Chondrocyte (in vitro differentiated cells): ENCODE results near the gene PMAIP1. TPM values are rescaled to one million over a fixed set of nuclear protein-coding genes. Genes with fewer than 3 reads are reported as not detected.

Experiments used
- DNase-seq: peaks from one replicate; pipeline ENCODE4 v3.0.0; 2021; ENCODE audit warnings: mixed read lengths, low spot score
- H3K27ac Mint-ChIP-seq: one replicate; pipeline ENCODE4 v1.8.0; 2021; ENCODE audit warnings: mild to moderate bottlenecking, moderate library complexity, mixed read lengths; ENCODE audit not compliant: unreplicated experiment
- H3K27me3 Mint-ChIP-seq: 2 replicates; pipeline ENCODE4 v1.8.0; 2021; ENCODE audit warnings: low read depth, mixed read lengths
- H3K36me3 Mint-ChIP-seq: 2 replicates; pipeline ENCODE4 v1.8.0; 2021; ENCODE audit warnings: low read depth, mixed read lengths
- H3K4me1 Mint-ChIP-seq: 2 replicates; pipeline ENCODE4 v1.8.0; 2021; ENCODE audit warnings: low read depth, mild to moderate bottlenecking, mixed read lengths
- H3K4me3 Mint-ChIP-seq: one replicate; pipeline ENCODE4 v1.8.0; 2021; ENCODE audit warnings: mild to moderate bottlenecking, moderate library complexity, mixed read lengths; ENCODE audit not compliant: unreplicated experiment
- H3K9me3 Mint-ChIP-seq: 2 replicates; pipeline ENCODE4 v1.8.0; 2021; ENCODE audit warnings: low read depth, mixed read lengths
- total RNA-seq: library from RNA; stranded (reverse); gene quantifications from 3 replicates; pipeline ENCODE4 v1.2.1, GENCODE V29; 2021
- TF ChIP-seq, protein P1 (sequence below): fragments of 200-600 bp; sonication (generic); IDR thresholded peaks from 2 replicates; pipeline ENCODE4 v1.5.0; 2021; ENCODE audit warnings: antibody characterized with exemption, mild to moderate bottlenecking, moderate library complexity

The PMAIP1 gene
- total RNA-seq, 1 donor from 2014 or later = 8.0 TPM

DNA sequence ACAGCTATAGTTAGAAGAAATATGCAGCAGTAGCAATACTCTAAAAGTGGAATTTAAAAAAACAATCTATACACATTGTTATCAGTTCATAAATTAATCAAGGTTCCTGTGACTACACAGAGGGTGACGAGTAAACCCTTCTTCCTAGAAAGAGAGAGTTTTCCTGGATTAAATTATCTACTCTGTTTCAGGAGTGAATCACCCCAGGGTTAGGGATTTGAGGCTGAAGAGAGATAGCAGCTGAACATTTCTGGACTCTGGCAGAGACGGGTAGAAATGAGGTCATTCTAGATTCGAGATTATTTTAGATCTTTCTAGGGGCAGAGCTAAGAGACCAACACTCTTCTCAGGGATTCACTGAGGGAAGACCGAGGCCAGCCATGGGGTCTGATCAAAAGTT lies 38.8 kb upstream of the PMAIP1 start:
- H3K27ac Mint-ChIP-seq = no peak overlapping the region
- TF ChIP-seq, protein P1, sequence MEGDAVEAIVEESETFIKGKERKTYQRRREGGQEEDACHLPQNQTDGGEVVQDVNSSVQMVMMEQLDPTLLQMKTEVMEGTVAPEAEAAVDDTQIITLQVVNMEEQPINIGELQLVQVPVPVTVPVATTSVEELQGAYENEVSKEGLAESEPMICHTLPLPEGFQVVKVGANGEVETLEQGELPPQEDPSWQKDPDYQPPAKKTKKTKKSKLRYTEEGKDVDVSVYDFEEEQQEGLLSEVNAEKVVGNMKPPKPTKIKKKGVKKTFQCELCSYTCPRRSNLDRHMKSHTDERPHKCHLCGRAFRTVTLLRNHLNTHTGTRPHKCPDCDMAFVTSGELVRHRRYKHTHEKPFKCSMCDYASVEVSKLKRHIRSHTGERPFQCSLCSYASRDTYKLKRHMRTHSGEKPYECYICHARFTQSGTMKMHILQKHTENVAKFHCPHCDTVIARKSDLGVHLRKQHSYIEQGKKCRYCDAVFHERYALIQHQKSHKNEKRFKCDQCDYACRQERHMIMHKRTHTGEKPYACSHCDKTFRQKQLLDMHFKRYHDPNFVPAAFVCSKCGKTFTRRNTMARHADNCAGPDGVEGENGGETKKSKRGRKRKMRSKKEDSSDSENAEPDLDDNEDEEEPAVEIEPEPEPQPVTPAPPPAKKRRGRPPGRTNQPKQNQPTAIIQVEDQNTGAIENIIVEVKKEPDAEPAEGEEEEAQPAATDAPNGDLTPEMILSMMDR = no peak
- peaks cover 4% of the 10 kb centered on the region for H3K27me3 Mint-ChIP-seq
- H3K4me1 Mint-ChIP-seq = no peaks in the 10 kb centered on the region
- no peak for DNase-seq
- H3K36me3 Mint-ChIP-seq = no peaks in the 10 kb centered on the region
- no peaks in the 10 kb centered on the region for H3K9me3 Mint-ChIP-seq
- H3K4me3 Mint-ChIP-seq = no peak overlapping the region

DNA sequence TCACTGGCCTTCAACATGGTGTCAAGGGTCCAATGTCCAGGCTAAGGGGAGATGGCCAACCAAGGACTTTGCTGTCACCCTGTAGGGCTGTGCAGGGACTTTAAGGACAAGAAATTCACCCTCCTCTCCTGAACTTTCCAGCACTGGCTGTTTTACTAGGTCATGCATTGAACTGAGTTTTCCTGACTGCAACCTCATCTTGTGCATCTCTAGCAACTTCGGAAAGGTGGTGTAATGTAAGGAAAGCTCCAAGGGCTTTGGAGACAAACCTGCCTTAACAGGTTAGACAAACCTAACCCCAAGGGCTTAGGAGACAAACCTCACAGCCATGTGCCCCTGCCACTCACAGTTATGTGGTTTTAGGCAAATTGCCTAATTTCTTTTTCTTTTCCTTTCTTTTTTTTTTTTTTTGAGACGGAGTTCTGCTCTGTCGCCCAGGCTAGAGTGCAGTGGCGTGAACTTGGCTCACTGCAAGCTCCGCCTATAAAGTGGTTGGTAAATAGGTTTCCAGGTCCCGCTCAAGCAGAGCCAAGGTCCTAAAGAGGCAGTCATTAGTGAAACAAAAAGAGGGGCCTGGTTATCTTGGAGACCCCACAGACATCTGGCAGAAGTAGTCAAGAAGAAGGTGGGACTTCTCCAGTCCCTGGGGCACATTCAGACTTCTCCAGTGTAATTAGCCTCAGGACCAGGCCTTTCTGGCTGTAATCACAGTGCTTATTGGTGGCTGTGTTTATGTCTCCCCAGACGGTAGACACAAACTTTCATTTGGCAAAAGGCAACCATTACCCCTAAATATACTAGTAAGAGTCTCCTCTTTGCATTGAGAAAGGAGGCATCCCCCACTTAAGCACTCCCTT lies 37.6 kb upstream of the PMAIP1 start:
- DNase-seq = no peak
- Mint-ChIP-seq H3K4me3 (no peak overlapping the region), H3K36me3 (no peaks in the 10 kb centered on the region), H3K9me3 (no peaks in the 10 kb centered on the region), H3K27me3 (peaks cover 9% of the 10 kb centered on the region), H3K27ac (no peak overlapping the region), H3K4me1 (no peaks in the 10 kb centered on the region)
- TF ChIP-seq, protein P1 = no peak

DNA sequence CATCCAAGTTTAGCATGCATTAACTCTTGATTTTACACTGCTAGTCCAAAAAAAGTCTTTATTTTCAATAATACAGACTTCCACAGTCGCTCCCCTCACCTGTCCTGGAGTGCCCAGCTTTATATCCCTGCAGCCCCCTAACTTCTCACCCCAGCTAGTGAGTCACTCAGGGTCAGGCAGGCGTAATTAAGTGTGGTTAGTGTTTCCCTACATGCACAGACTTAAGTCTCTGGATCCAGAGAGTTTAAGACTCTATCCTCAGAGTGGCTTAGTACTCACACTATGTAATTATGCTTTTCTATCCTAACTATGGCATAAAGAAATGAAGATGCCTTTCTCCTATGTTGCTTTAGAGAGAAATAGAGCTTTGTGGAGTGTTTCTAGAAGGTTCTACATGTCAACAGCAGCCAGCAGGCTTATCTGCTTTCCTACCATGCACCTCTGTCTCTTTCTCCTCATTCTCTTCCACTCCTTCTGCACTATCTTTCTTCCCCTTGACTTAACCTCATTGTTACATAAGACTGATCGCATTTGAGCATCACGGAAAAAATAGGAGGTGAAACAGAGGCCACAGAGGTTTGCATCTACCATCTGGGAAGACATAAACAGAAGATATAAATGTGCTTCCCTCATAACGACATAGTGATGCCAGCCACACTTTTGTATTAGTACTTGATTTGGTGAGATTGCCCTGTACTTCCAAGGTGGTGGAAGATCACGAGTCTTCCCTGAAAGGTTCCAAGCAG lies 34.4 kb upstream of the PMAIP1 start:
- Mint-ChIP-seq H3K9me3 (no peaks in the 10 kb centered on the region), H3K27me3 (peaks cover 5% of the 10 kb centered on the region), H3K36me3 (no peaks in the 10 kb centered on the region), H3K4me3 (no peak overlapping the region), H3K27ac (no peak overlapping the region), H3K4me1 (no peaks in the 10 kb centered on the region)
- TF ChIP-seq, protein P1 = no peak
- DNase-seq = no peak

DNA sequence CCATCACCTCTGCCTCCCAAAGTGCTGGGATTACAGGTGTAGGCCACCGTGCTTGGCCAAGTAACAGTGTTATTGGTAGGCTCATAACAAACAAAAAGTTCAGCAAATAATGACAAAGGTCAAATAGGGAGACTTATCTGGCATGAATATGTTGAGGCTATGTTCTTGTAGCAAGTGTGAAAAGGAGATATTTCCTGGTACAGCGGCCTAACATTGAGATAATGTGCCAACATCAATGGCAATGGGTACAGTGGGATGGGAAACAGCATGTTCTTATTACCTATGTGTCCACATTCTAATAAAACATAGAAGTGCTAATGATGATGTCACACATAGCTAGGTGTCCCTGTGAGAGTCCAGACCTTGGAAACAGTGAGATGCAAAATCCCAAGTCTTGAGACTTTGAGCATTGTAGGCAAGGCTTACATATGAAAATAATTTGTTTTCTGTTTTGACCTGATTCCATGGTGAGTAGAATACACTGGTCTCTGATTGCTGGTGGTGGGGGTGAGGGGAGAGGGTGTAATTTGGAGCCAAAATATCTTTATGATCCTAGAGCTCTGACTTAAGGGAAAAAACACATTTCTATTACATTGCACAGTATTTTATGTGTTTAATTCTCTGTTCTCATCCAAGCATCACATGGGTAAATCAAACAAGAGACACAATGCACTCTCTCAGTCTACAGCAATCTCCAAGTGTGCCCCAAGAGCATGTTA lies 33.1 kb upstream of the PMAIP1 start:
- no peak overlapping the region for H3K27ac Mint-ChIP-seq
- no peaks in the 10 kb centered on the region for H3K4me1 Mint-ChIP-seq

More for the DNA sequence above, 33.1 kb upstream of the PMAIP1 start:
- TF ChIP-seq, protein P1 = no peak
- Mint-ChIP-seq H3K36me3 (no peaks in the 10 kb centered on the region), H3K27me3 (peaks cover 5% of the 10 kb centered on the region), H3K9me3 (no peaks in the 10 kb centered on the region), H3K4me3 (no peak overlapping the region)
- no peak for DNase-seq
